HCT116 (cell line): ENCODE measurements around the gene COL23A1.

Source experiments
- CEBPB ChIP-seq: IDR thresholded peaks from 2 replicates; pipeline ENCODE4 v1.6.1; 2012; ENCODE audit warnings: low read depth
- EZH2 ChIP-seq: fragments of 200-600 bp; sonication (generic); IDR thresholded peaks from 2 replicates; pipeline ENCODE4 v1.6.1; 2017; ENCODE audit warnings: antibody characterized with exemption, mixed run types
- POLR2A ChIP-seq: IDR thresholded peaks from 2 replicates; pipeline ENCODE4 v1.7.0; 2011; ENCODE audit warnings: borderline replicate concordance; ENCODE audit not compliant: insufficient read depth, insufficient read length; ENCODE audit errors: extremely low read depth
- REST ChIP-seq: IDR thresholded peaks from 2 replicates; pipeline ENCODE4 v1.6.1; 2012; ENCODE audit warnings: low read depth
- SIN3A ChIP-seq: IDR thresholded peaks from 2 replicates; pipeline ENCODE4 v1.6.1; 2012; ENCODE audit warnings: low read depth
- ZNF274 ChIP-seq: fragments of 200-500 bp; sonication (Bioruptor generic); IDR thresholded peaks from 2 replicates; pipeline ENCODE4 v1.6.1; 2014; ENCODE audit warnings: mild to moderate bottlenecking, low read depth, low read length, inconsistent platforms
- TF ChIP-seq, protein P1 (sequence below), 3 experiments: fragments of 200-600 bp in 1 of 3; sonication (generic) in 1 of 3; IDR thresholded peaks in 2 of 3; conservative IDR thresholded peaks in 1 of 3; 2 replicates each; pipeline ENCODE4 v1.5.1; 2012 to 2017; ENCODE audit warnings: low read depth in 2 of 3, low read length in 2 of 3, antibody characterized with exemption in 1 of 3, borderline replicate concordance in 1 of 3, control low read depth in 1 of 3, mild to moderate bottlenecking in 1 of 3, mixed read lengths in 1 of 3, mixed run types in 1 of 3, moderate library complexity in 1 of 3; ENCODE audit not compliant: insufficient read depth in 1 of 3
- TF ChIP-seq, protein P2 (sequence below): IDR thresholded peaks from 2 replicates; pipeline ENCODE4 v1.6.1; 2012
- TF ChIP-seq, protein P3 (sequence below): IDR thresholded peaks from 2 replicates; pipeline ENCODE4 v1.6.1; 2012

- TF ChIP-seq, protein P1, sequence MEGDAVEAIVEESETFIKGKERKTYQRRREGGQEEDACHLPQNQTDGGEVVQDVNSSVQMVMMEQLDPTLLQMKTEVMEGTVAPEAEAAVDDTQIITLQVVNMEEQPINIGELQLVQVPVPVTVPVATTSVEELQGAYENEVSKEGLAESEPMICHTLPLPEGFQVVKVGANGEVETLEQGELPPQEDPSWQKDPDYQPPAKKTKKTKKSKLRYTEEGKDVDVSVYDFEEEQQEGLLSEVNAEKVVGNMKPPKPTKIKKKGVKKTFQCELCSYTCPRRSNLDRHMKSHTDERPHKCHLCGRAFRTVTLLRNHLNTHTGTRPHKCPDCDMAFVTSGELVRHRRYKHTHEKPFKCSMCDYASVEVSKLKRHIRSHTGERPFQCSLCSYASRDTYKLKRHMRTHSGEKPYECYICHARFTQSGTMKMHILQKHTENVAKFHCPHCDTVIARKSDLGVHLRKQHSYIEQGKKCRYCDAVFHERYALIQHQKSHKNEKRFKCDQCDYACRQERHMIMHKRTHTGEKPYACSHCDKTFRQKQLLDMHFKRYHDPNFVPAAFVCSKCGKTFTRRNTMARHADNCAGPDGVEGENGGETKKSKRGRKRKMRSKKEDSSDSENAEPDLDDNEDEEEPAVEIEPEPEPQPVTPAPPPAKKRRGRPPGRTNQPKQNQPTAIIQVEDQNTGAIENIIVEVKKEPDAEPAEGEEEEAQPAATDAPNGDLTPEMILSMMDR (IDR thresholded peaks at IDR 0.05 in 2 of 3, conservative IDR thresholded peaks at IDR 0.05 in 1 of 3; ENCODE audit: borderline replicate concordance in 1 of 3, insufficient read depth in 1 of 3, low read depth in 2 of 3, low read length in 2 of 3): no peak
- TF ChIP-seq EZH2: no peak
- TF ChIP-seq, protein P2, sequence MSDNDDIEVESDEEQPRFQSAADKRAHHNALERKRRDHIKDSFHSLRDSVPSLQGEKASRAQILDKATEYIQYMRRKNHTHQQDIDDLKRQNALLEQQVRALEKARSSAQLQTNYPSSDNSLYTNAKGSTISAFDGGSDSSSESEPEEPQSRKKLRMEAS: no peak
- TF ChIP-seq, protein P3, sequence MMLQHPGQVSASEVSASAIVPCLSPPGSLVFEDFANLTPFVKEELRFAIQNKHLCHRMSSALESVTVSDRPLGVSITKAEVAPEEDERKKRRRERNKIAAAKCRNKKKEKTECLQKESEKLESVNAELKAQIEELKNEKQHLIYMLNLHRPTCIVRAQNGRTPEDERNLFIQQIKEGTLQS: no peak
- no peak for TF ChIP-seq SIN3A
- TF ChIP-seq POLR2A: no peak
- no peak for TF ChIP-seq CEBPB
- no peak for TF ChIP-seq ZNF274
- TF ChIP-seq REST: no peak
Measured at GRCh38 chr5:178285399-178286225, 304.6 kb downstream of the COL23A1 start.
